Inflammatory macrophage treated with lipopolysaccharide for 4 hours (primary cell): ENCODE measurements around the gene CXCL17.
A peak's percentile ranks its signal among the peaks of the same experiment; 100 is the strongest.
"Not testable (repeated sequence)": the region's sequence is repeated elsewhere in the genome, so short reads cannot be mapped to it uniquely, and the experiment has no call there.

Experiments used
- DNase-seq: peaks from one replicate; pipeline ENCODE4 v3.0.0-alpha.2; 2020

CXCL17 gene, protein sequence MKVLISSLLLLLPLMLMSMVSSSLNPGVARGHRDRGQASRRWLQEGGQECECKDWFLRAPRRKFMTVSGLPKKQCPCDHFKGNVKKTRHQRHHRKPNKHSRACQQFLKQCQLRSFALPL

GRCh38 chr19:42442833-42443232 lies at the start of gene CXCL17:
CXCL17 (minus strand) TSS chr19:42442946; CDS start chr19:42442832, 114 bp downstream.
- DNase-seq = no peak

GRCh38 chr19:42488783-42489521 lies 46.2 kb upstream of the CXCL17 start:
- DNase-seq = no peak

DNA sequence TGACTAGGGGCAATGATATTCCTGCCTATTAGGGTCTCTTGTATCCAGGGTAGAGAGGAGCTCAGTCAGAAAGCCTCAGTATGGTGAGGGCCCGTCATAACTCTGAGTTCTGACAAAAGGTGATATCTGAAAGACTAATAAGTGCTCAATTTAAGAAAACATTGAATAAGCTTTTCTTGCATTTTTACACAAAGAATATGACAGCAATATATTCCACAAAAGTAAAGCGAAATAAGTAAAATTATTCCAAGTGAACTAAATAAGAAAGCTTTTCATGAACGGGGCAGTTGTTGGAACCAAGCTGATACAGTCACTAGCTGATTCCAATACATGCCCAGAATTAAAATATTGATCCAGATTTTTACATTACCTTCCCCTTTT lies 45.0 kb upstream of the CXCL17 start:
- no peak for DNase-seq

DNA sequence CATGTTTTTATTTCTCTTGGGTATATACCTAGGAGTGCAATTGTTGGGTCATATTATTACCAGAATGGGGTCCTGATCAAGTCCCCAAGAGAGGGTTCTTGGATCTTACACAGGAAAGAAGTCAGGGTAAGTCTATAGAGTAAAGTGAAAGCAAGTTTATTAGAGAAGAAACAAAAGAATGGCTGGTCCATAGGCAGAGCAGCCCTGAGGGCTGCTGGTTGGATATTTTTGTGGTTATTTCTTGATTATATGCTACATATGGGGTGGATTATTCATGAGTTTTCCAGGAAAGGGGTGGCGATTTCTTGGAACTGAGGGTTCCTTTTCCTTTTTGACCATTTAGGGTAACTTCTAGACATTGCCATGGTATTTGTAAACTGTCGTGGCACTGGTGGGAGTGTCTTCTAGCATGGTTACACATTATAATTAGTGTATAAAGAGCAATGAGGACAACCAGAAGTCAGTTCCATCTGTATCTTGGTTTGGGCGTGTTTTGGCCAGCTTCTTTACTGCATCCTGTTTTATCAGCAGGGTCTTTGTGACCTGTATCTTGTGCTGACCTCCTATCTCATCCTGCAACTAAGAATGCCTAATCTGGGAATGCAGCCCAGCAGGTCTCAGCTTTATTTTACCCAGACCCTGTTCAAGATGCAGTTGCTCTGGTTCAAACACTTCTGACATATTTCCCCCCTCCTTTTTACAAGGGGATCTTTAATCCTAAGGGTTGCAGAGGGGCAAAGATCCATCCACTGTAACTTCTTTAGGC lies 44.5 kb upstream of the CXCL17 start:
- DNase-seq = no peak

- not testable (repeated sequence) for DNase-seq
These were observed 42.3 kb upstream of the CXCL17 start for GRCh38 chr19:42485036-42485435.

- peak; percentile 67 for DNase-seq
These were observed 37.8 kb upstream of the CXCL17 start for GRCh38 chr19:42480335-42481095.

- DNase-seq = no peak
These were observed 37.0 kb upstream of the CXCL17 start for GRCh38 chr19:42479736-42480135.

GRCh38 chr19:42478765-42479311 lies 36.1 kb upstream of the CXCL17 start:
- DNase-seq = no peak

DNA sequence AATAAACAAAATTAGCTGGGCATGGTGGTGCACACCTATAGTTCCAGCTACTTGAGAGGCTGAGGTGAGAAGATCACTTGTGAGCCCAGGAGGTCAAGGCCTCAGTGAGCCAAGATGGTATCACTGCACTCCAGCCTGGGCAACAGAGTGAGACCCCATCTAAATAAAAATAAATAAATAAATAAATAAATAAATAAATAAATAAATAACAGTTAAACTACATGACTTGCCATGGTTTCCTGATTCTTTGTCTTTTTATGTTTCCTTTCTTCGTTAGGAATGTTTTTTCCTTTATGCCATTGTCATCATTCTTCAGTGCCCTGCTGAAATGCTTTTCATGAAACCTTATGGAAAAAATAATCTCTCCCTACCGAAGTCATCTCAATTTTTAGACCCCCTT lies 35.2 kb upstream of the CXCL17 start:
- no peak for DNase-seq

DNA sequence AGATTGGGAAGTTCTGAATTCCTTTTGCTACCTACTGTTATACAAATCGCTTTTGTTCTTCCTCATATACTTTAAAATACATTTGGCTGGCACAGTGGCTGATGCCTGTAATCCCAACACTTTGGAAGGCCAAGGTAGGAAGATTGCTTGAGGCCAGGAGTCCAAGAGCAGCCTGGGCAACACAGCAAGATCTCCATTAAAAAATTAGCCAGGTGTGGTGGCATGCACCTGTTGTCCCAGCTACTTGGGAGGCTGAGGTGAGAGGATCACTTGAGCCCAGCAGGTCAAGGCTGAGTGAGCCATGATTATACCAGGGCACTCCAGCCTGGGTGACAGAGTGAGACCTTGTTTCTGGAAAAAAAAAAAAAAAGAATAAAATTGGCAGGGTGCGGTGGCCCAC lies 34.4 kb upstream of the CXCL17 start:
- no peak for DNase-seq

DNA sequence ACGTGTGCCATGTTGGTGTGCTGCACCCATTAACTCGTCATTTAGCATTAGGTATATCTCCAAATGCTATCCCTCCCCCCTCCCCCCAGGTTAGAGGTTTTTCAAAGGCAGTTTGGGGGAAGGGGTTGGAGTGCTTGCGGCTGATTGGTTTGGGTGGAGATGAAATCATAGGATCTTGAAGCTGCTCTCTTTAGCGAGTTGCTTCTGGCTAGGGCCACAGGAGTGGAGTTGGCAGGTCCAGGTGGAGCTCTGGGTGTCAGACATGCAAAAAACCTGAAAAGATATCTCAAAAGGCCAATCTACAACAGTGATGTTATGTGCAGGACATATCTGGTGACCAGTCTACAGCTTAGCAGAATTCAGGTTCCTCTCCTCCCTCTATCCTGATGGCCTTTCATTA lies 32.6 kb upstream of the CXCL17 start:
- DNase-seq = no peak

DNA sequence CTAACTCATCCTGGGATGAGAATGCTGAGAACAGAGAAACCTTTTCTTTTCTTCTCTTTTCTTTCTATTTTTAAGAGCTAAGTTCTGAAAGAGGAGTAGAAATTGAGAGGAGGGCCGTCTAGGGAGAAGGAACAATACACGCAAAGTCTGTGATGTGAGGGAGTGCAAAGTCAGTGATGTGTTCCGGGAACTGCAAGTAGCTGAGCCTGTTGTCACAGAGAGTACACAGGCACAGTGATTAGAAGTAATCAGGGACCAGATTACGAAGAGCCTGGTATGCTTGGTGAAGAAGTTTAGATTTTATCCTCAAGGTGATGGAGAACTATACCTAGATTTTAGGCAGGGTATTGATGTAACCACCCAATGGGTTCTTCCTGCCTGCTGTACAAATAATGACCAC lies 32.0 kb upstream of the CXCL17 start:
- DNase-seq = no peak

GRCh38 chr19:42473686-42474085 lies 30.9 kb upstream of the CXCL17 start:
- no peak for DNase-seq

DNA sequence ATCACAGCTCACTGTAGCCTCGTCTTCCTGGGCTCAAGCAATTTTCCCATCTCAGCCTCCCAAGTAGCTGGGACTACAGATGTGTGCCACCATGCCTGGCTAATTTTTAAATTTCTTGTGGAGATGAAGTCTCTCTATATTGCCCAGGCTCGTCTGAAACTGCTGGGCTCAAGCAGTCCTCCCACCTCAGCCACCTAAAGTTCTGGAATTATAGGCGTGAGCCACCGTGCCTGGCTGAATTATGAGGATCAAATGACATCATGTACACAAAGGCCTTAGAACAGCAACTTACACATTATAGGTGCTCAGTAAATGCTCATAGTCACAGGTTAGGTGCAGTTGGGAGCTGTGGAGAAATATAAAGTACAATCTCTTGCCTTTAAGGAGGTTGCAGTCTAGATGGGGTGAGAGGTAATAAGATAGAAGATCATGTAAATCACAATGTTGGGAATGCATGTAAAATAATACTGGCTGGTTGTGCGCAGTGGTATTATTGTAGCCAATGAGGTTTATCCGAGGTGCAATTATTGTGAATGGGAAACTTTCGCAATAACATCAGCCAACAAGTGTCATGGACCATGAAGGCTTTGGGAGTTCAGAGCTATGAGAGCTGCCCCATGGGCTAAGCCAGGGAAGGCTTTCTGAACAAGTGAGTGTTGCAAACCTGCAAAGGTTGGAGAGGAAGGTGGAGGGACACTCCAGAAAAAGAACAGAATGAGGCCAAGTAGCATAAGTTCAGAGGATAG lies 29.8 kb upstream of the CXCL17 start:
- no peak for DNase-seq

DNA sequence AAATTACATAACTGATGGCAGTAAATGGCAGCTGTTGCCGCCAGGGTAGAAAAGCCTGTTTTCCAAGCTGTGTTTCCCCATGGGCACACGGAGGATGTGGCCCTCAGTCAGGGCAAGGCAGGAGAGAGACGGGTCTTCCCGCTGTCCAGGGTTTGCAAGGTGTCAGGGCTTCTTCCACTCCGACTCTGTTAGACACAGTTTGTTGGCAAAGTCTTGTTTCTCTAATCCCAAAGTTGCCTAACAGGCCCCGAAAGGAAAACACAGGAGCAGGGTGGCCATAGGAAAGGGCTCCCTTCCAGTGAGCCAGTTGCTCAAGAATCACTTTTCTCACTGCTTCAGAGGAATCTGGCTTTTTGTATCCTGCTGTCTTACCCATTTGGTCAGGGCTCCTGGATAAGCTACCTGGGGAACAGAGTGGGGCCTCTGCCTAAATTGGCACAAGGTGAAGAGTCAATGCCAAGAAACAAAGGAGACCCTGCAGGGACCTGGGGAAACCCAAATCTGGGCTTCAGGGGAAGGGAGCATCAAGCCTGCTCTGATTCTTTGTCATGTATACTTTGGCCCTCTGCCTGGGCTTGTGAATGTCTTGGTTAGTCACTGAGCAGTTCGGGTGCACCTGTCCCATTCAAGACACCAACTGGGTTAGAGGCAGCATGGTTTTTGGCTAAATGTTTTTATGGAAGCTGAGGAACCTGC lies 29.0 kb upstream of the CXCL17 start:
- no peak for DNase-seq

- DNase-seq = peak; percentile 46
These were observed 26.8 kb upstream of the CXCL17 start for GRCh38 chr19:42469311-42470235.

GRCh38 chr19:42468273-42468796 lies 25.6 kb upstream of the CXCL17 start:
- DNase-seq = peak; percentile 30

DNA sequence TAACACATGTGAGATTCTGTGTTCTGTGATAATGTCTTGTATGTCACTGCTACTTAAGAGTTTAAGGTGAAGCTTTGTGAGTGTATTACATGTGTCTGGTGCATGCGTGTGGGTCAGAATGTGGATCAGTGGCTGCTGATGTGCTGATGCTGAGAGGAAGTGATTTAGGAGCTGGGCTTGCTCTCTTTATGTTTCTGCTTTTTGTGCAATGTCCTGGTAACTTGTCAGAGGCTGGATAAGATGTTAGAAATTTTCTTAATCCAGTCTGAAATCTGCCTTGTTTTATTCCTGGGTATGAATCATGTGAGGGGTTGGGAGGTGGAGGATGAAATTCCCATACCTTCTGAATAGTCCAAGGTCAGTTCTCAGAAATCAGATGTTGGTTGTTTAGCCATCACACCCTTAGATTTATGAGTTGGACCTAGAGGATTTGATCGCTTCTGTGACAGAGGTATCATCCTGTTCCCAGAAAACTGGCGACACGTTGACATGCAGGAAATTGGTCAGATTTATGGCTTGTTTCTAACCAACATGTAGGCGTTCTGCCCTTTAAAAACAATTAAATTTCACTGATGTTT lies 24.5 kb upstream of the CXCL17 start:
- DNase-seq = peak; percentile 41

DNA sequence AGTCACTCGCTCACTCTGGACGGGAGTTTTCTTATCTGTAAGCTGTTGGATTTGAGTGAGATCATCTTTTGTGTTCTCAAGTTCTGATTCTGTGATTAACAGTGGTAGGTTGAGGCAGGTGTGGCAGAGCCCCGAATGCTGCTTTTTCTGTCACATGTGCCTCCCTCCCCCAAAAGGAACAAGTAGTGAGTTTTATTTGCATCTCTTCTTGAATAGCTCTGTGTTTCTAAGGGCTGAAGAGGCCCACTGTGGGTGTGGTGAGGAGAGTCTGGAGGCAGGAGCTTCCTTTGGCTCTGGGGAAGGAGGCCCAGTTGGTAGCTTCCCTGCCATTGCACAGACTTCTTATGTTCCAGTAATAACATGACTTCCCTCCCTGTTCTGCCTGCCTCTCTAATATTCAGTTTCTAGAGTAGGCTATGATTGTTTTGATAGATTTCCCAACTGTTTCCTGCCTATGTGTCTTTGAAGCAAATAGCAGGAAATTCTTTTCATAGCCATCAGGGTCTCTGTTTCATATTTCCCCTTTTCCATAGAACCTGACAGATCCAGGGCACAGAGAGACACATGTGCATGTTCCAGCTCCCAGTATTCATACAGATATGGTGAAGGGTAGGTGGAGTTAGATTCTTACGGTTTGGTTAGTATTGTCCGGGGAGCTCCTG lies 23.9 kb upstream of the CXCL17 start:
- DNase-seq = peak; percentile 46
